H1 (cell line): ENCODE data around the gene MRTFB. TPM values are rescaled to one million over a fixed set of nuclear protein-coding genes. Genes with fewer than 3 reads are reported as not detected.
A peak's percentile ranks its signal among the peaks of the same experiment; 100 is the strongest.

Experiments used
- CTCF ChIA-PET: fragments of 300-600 bp; sonication (Branson Sonifier 250); formaldehyde crosslinking; loops from one replicate; lab custom pipeline; 2021; ENCODE audit not compliant: partially characterized antibody; lab: Charles Lee
- POLR2A ChIA-PET: fragments of 300-600 bp; sonication (Branson Sonifier 250); formaldehyde crosslinking; loops from one replicate; lab custom pipeline; 2021; ENCODE audit warnings: inconsistent platforms; ENCODE audit not compliant: partially characterized antibody; lab: Charles Lee
- DNase-seq, 2 experiments: peaks; one replicate each; pipeline versions ENCODE4 v3.0.0 to v3.0.0-alpha.2; 2010 to 2022; ENCODE audit warnings: low spot score in 2 of 2, low read depth in 1 of 2, mixed read lengths in 1 of 2
- FAIRE-seq: peaks from 2 replicates; lab custom pipeline; 2011; peaks lifted over from hg19 to GRCh38; lab: Jason Lieb, UNC
- H2AFZ ChIP-seq: 2 replicates; pipeline ENCODE4 v1.8.1; 2012; ENCODE audit warnings: low read length, inconsistent platforms
- H2AK5ac ChIP-seq: 2 replicates; pipeline ENCODE4 v1.6.1; 2013; ENCODE audit warnings: low read depth, low read length
- H2BK120ac ChIP-seq: replicated peaks from 2 replicates; pipeline ENCODE3; 2013; ENCODE audit warnings: low read depth, low read length, inconsistent platforms
- H2BK12ac ChIP-seq: 2 replicates; pipeline ENCODE4 v1.6.1; 2013; ENCODE audit warnings: low read depth, low read length
- H2BK15ac ChIP-seq: 2 replicates; pipeline ENCODE4 v1.6.1; 2013; ENCODE audit warnings: low read length
- H2BK20ac ChIP-seq: 2 replicates; pipeline ENCODE4 v1.6.1; 2013; ENCODE audit warnings: low read length
- H2BK5ac ChIP-seq: 2 replicates; pipeline ENCODE4 v1.6.1; 2013; ENCODE audit warnings: low read depth, low read length
- H3K14ac ChIP-seq: 2 replicates; pipeline ENCODE4 v1.6.1; 2013; ENCODE audit warnings: inconsistent platforms; ENCODE audit not compliant: insufficient read length
- H3K18ac ChIP-seq: 2 replicates; pipeline ENCODE4 v1.6.1; 2013; ENCODE audit warnings: low read length; ENCODE audit errors: extremely low read depth
- H3K23ac ChIP-seq: 2 replicates; pipeline ENCODE4 v1.6.1; 2013; ENCODE audit warnings: inconsistent platforms; ENCODE audit not compliant: insufficient read length
- H3K23me2 ChIP-seq: 2 replicates; pipeline ENCODE4 v1.6.1; 2013; ENCODE audit warnings: low read depth, low read length
- H3K27ac ChIP-seq: 2 replicates; pipeline ENCODE4 v1.6.1; 2011; ENCODE audit warnings: low read depth, low read length, inconsistent platforms
- H3K27me3 ChIP-seq, 4 experiments: replicated peaks in 1 of 4; 1 replicate in 1 of 4; 2 replicates in 3 of 4; pipeline versions ENCODE4 v1.6.1 to v1.8.1; 2011 to 2013; ENCODE audit warnings: low read length in 3 of 4, mild to moderate bottlenecking in 3 of 4, inconsistent platforms in 2 of 4, mixed read lengths in 2 of 4, moderate library complexity in 1 of 4; ENCODE audit not compliant: control insufficient read depth in 3 of 4, insufficient read depth in 3 of 4; ENCODE audit errors: extremely low read depth in 1 of 4
- H3K36me3 ChIP-seq, 4 experiments: 2 replicates each; pipeline versions ENCODE4 v1.6.1 to v1.8.1; 2011 to 2013; ENCODE audit warnings: mild to moderate bottlenecking in 4 of 4, low read length in 3 of 4, moderate library complexity in 2 of 4, control low read depth in 1 of 4, inconsistent platforms in 1 of 4; ENCODE audit not compliant: insufficient read depth in 4 of 4, control insufficient read depth in 2 of 4
- H3K4ac ChIP-seq: replicated peaks from 2 replicates; pipeline ENCODE3; 2013; ENCODE audit warnings: low read length, low read depth, mixed read lengths, inconsistent platforms; ENCODE audit not compliant: insufficient read length
- H3K4me1 ChIP-seq, 4 experiments: replicated peaks in 1 of 4; 1 replicate in 1 of 4; 2 replicates in 3 of 4; pipeline versions ENCODE4 v1.6.1 to v1.8.1; 2011 to 2013; ENCODE audit warnings: low read length in 3 of 4, inconsistent platforms in 2 of 4, mixed read lengths in 1 of 4; ENCODE audit not compliant: insufficient read depth in 4 of 4, control insufficient read depth in 3 of 4
- H3K4me2 ChIP-seq, 2 experiments: 2 replicates each; pipeline versions ENCODE4 v1.6.1 to v1.8.1; 2011 to 2013; ENCODE audit warnings: low read depth in 2 of 2, low read length in 2 of 2, control low read depth in 1 of 2, inconsistent platforms in 1 of 2, mild to moderate bottlenecking in 1 of 2; ENCODE audit not compliant: insufficient read depth in 1 of 2
- H3K4me3 ChIP-seq, 4 experiments: fragments of 200-600, 300-600 bp in 1 of 4; sonication (generic), shearing (Covaris generic), sonication (Bioruptor Twin) in 1 of 4; 2 replicates each; pipeline versions ENCODE4 v1.5.1 to v1.8.1; 2011 to 2016; ENCODE audit warnings: low read length in 4 of 4, low read depth in 3 of 4, control low read depth in 2 of 4, inconsistent platforms in 2 of 4, mild to moderate bottlenecking in 2 of 4, mixed read lengths in 1 of 4, moderate library complexity in 1 of 4; ENCODE audit not compliant: insufficient read depth in 2 of 4; ENCODE audit errors: extremely low read depth in 1 of 4
- H3K56ac ChIP-seq: replicated peaks from 2 replicates; pipeline ENCODE3; 2013; ENCODE audit warnings: low read depth, mild to moderate bottlenecking, mixed read lengths, low read length, inconsistent platforms; ENCODE audit not compliant: insufficient read length
- H3K79me1 ChIP-seq: 2 replicates; pipeline ENCODE4 v1.6.1; 2013; ENCODE audit warnings: low read depth, low read length, control low read depth
- H3K79me2 ChIP-seq, 2 experiments: 2 replicates each; pipeline versions ENCODE4 v1.6.1 to v1.8.1; 2012 to 2013; ENCODE audit warnings: low read length in 2 of 2, mild to moderate bottlenecking in 2 of 2, inconsistent platforms in 1 of 2; ENCODE audit not compliant: insufficient read depth in 2 of 2, control insufficient read depth in 1 of 2
- H3K9ac ChIP-seq, 4 experiments: replicated peaks in 1 of 4; 1 replicate in 1 of 4; 2 replicates in 3 of 4; pipeline versions ENCODE4 v1.6.1 to v1.8.1; 2011 to 2013; ENCODE audit warnings: low read depth in 3 of 4, low read length in 3 of 4, control low read depth in 2 of 4, mild to moderate bottlenecking in 2 of 4, moderate library complexity in 2 of 4, inconsistent platforms in 1 of 4; ENCODE audit errors: extremely low read depth in 1 of 4
- H3K9me3 ChIP-seq, 2 experiments: 2 replicates each; pipeline versions ENCODE4 v1.6.1 to v1.8.1; 2012 to 2013; ENCODE audit warnings: mild to moderate bottlenecking in 2 of 2, moderate library complexity in 2 of 2, control low read depth in 1 of 2, inconsistent platforms in 1 of 2, low read depth in 1 of 2, low read length in 1 of 2, mixed read lengths in 1 of 2; ENCODE audit not compliant: insufficient read depth in 2 of 2
- H4K20me1 ChIP-seq, 2 experiments: replicated peaks in 1 of 2; 2 replicates each; pipeline versions ENCODE3 to v1.8.1; 2011 to 2013; ENCODE audit warnings: inconsistent platforms in 2 of 2, low read length in 2 of 2, mild to moderate bottlenecking in 1 of 2; ENCODE audit not compliant: insufficient read depth in 2 of 2, control insufficient read depth in 1 of 2
- H4K5ac ChIP-seq: 2 replicates; pipeline ENCODE4 v1.6.1; 2013; ENCODE audit warnings: low read length, low read depth, mixed read lengths, inconsistent platforms; ENCODE audit not compliant: insufficient read length
- H4K8ac ChIP-seq: 2 replicates; pipeline ENCODE4 v1.8.0; 2013; ENCODE audit warnings: mild to moderate bottlenecking, moderate library complexity, low read length, inconsistent platforms; ENCODE audit not compliant: insufficient read depth; ENCODE audit errors: extremely low read depth
- H4K91ac ChIP-seq: replicated peaks from 2 replicates; pipeline ENCODE3; 2013; ENCODE audit warnings: low read length, mixed read lengths, inconsistent platforms; ENCODE audit not compliant: insufficient read length
- TEAD4 ChIP-seq: IDR thresholded peaks from 2 replicates; pipeline ENCODE4 v1.6.1; 2012; ENCODE audit warnings: low read depth, low read length, inconsistent platforms, mixed read lengths
- WGBS, 2 experiments: shearing (Covaris generic) in 1 of 2; methylation state at CpG; one replicate each; pipeline versions ENCODE4 v1.1.6 to v1.1.7; 2013 to 2015; ENCODE audit warnings: low lambda C conversion rate in 2 of 2, mixed read lengths in 2 of 2, inconsistent platforms in 1 of 2, low coverage in 1 of 2, missing lambda C conversion rate in 1 of 2; ENCODE audit not compliant: insufficient replicate concordance in 2 of 2, insufficient coverage in 1 of 2, insufficient read length in 1 of 2; ENCODE audit errors: extremely low coverage in 1 of 2, missing lambda C conversion rate in 1 of 2; 5-methylcytosine and 5-hydroxymethylcytosine counted together
- polyA plus RNA-seq, 7 experiments: library from polyadenylated mRNA; depleted of rRNA in 3 of 7; stranded (reverse) in 5 of 7; unstranded in 2 of 7; fragments of >200 nt in 5 of 7; fragments of 200-250 nt in 2 of 7; gene quantifications; 1 replicate in 5 of 7; 2 replicates in 1 of 7; 4 replicates in 1 of 7; pipeline versions ENCODE4 v1.2.1 to v1.2.3, GENCODE V29; 2011 to 2013; ENCODE audit warnings: missing spikeins in 2 of 7, mixed read lengths in 2 of 7
- total RNA-seq: library from RNA; stranded (reverse); fragmentation: NEBNext Ultra II Directional; extraction: Animal tissue kit (Norgen Biotek cat#: 25700); gene quantifications from 2 replicates; pipeline ENCODE4 v1.2.1, GENCODE V29; 2021

Gene MRTFB
- total and polyA plus RNA-seq, 2 of the 8 experiments (the other 6 are each of a cell fraction or from before 2014, with no cell fraction given): 13.5 to 34.9 TPM

DNA sequence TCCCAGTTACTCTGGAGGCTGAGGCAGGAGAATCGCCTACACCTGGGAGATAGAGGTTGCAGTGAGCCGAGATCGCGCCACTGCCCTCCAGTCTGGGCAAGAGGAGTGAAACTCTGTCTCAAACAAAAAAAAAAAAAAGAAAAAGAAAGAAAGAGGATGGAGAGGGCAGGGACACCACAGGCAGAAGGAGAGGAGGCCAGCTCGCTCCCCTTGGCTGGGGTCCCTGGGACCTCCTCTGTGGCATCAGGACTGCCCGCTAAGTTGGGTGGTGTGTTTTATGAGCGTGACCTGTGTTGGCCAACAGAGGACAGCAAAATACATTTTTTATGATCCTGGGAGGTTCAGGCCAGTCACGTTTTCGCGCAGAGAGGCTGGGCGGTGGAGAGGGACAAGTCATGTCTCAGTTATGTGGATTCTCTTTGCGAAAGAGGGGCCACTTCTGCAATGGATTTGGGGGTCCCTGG, 229.6 kb downstream of the MRTFB start:
- ChIA-PET CTCF (interaction anchor here (0.6 to 4.4 kb wide), 13 partner anchors 8 to 603 kb away, joined by 3 to 20 read pairs (median 3); no protein-coding TSS in a partner anchor), POLR2A (interaction anchor here (0.7 to 1.4 kb wide), 2 partner anchors 14 to 15 kb away, joined by 3 to 6 read pairs; no protein-coding TSS in a partner anchor)
- H3K4me3 ChIP-seq: peak overlapping the region in 1 of 4 experiments; percentile 70; a peak in 2 of 8 replicates
- FAIRE-seq (no peak), DNase-seq (no peak)
- no peak overlapping the region for H3K9ac ChIP-seq
- H3K23ac ChIP-seq: no peak overlapping the region
- no peak overlapping the region for H2AFZ ChIP-seq
- H3K18ac ChIP-seq: no peak overlapping the region
- peak overlapping the region; percentile 76 to 96; a peak in 2 of 4 replicates for H3K4me2 ChIP-seq
- H3K79me1 ChIP-seq: peaks cover 5% of the 10 kb centered on the region
- H4K8ac ChIP-seq: no peak overlapping the region
- 53% methylated on average over 12 of the region's 12 CpGs; no CpG with 5 or more reads in 1 of the 2 experiments for WGBS, 2 experiments
- H3K36me3 ChIP-seq: no peaks in the 10 kb centered on the region
- H3K79me2 ChIP-seq: peaks cover 3 to 26% of the 10 kb centered on the region in 2 experiments; a peak in 3 of 4 replicates
- no peak overlapping the region for H3K14ac ChIP-seq
- no peak overlapping the region for H4K5ac ChIP-seq
- no peak overlapping the region for H4K91ac ChIP-seq
- H3K9me3 ChIP-seq: no peaks in the 10 kb centered on the region
- no peak overlapping the region for H3K27ac ChIP-seq
- no peak overlapping the region for H2AK5ac ChIP-seq
- H3K4ac ChIP-seq: no peak overlapping the region
- H4K20me1 ChIP-seq: peaks cover 0 to 2% of the 10 kb centered on the region in 2 experiments
- H2BK15ac ChIP-seq: no peak overlapping the region
- no peak overlapping the region for H2BK5ac ChIP-seq
- peak overlapping the region; percentile 55; the same call in 1 of the 2 replicates for H2BK20ac ChIP-seq
- peaks cover 14% of the 10 kb centered on the region for H3K23me2 ChIP-seq
- no peak overlapping the region for H3K56ac ChIP-seq
- no peak overlapping the region for H2BK120ac ChIP-seq
- H3K4me1 ChIP-seq: peaks cover 2 to 13% (median 8%) of the 10 kb centered on the region in 4 experiments; a peak in 5 of 7 replicates
- no peak overlapping the region for H2BK12ac ChIP-seq
- peaks cover 0 to 5% (median 0%) of the 10 kb centered on the region in 4 experiments; a peak in 2 of 7 replicates for H3K27me3 ChIP-seq
- TF ChIP-seq TEAD4: no peak
